Measurements from ENCODE around the gene PCSK1. TPM values are rescaled to one million over a fixed set of nuclear protein-coding genes. Genes with fewer than 3 reads are reported as not detected.

The PCSK1 gene
- total RNA-seq, 1 donor = 1.1 TPM

DNA sequence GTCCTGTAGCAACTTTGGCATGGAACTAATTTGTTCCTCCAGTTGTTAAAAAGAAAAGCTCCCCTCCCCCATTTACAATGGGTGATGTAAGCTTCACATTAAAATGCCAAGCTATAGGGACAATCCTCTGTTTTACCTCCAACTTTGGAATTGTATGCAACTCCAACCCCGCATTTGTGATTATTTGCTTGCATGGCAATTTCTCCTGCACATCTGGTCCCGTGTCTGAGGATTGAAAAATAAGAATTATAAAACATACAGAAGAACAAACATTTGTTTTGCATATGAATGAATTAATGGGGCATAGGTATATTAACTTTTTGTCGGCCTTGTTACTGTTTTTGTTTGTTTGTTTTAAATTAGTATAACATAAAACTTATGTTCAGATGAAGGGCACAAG, 17.2 kb downstream of the PCSK1 start:
- TF ChIP-seq, protein P1, sequence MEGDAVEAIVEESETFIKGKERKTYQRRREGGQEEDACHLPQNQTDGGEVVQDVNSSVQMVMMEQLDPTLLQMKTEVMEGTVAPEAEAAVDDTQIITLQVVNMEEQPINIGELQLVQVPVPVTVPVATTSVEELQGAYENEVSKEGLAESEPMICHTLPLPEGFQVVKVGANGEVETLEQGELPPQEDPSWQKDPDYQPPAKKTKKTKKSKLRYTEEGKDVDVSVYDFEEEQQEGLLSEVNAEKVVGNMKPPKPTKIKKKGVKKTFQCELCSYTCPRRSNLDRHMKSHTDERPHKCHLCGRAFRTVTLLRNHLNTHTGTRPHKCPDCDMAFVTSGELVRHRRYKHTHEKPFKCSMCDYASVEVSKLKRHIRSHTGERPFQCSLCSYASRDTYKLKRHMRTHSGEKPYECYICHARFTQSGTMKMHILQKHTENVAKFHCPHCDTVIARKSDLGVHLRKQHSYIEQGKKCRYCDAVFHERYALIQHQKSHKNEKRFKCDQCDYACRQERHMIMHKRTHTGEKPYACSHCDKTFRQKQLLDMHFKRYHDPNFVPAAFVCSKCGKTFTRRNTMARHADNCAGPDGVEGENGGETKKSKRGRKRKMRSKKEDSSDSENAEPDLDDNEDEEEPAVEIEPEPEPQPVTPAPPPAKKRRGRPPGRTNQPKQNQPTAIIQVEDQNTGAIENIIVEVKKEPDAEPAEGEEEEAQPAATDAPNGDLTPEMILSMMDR (IDR thresholded peaks at IDR 0.05; ENCODE audit: extremely low read depth, low read depth, low read length) = no peak
- Histone ChIP-seq H2AFZ (ENCODE audit: low read length) (no peak overlapping the region), H3K79me2 (ENCODE audit: insufficient read depth, low read length) (no peaks in the 10 kb centered on the region), H3K4me3 (ENCODE audit: insufficient read depth, low read length) (no peak overlapping the region), H3K4me1 (ENCODE audit: insufficient read depth, low read length) (no peaks in the 10 kb centered on the region), H3K4me2 (ENCODE audit: insufficient read depth, low read length) (no peak overlapping the region), H3K27me3 (ENCODE audit: insufficient read depth, low read length) (no peaks in the 10 kb centered on the region), H3K36me3 (ENCODE audit: insufficient read depth, low read length) (no peaks in the 10 kb centered on the region), H3K9me3 (ENCODE audit: low read depth, low read length) (no peaks in the 10 kb centered on the region), H4K20me1 (ENCODE audit: insufficient read depth, low read length) (no peaks in the 10 kb centered on the region), H3K27ac (ENCODE audit: low read depth, low read length) (no peak overlapping the region)
- DNase-seq (ENCODE audit: insufficient read length, low spot score, missing footprints) = no peak

DNA sequence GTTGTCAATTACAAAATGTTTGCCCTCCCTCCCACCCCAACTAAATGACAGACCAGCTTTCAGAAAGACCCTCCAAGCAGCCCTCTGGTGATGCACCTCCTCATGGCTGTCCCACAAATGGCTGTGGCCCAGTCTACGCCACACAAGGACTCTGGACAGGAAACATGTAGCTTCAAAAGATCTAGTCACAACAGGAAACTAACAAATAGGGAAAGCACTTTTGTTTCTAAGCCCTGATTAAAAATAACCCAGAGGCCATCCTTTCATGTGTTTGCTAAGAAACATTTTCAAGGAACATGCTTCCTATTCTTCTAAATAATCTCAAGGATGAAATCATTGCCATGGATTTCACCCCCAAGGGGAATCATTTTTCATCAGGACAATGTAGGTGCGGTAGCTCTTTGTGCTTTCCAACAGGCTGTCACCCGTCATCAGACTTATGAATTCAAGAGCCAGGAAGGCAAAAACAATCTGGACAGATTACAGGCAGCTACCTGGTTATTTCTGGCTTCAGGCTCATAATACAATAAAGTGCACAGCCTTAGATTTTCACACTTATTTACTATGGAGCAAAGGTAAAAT, 20.1 kb downstream of the PCSK1 start:
- peaks cover 27% of the 10 kb centered on the region for H3K4me1 ChIP-seq (ENCODE audit: insufficient read depth, low read length)
- no peak overlapping the region for H2AFZ ChIP-seq (ENCODE audit: low read length)
- H3K27me3 ChIP-seq (ENCODE audit: insufficient read depth, low read length) = no peaks in the 10 kb centered on the region
- no peaks in the 10 kb centered on the region for H3K36me3 ChIP-seq (ENCODE audit: insufficient read depth, low read length)
- no peak overlapping the region for H3K4me3 ChIP-seq (ENCODE audit: insufficient read depth, low read length)
- H4K20me1 ChIP-seq (ENCODE audit: insufficient read depth, low read length) = no peaks in the 10 kb centered on the region
- no peaks in the 10 kb centered on the region for H3K9me3 ChIP-seq (ENCODE audit: low read depth, low read length)
- peak; percentile 66 for DNase-seq (ENCODE audit: insufficient read length, low spot score, missing footprints)
- H3K27ac ChIP-seq (ENCODE audit: low read depth, low read length) = no peak overlapping the region
- no peak overlapping the region for H3K4me2 ChIP-seq (ENCODE audit: insufficient read depth, low read length)
- no peaks in the 10 kb centered on the region for H3K79me2 ChIP-seq (ENCODE audit: insufficient read depth, low read length)
- TF ChIP-seq, protein P1 (IDR thresholded peaks at IDR 0.05; ENCODE audit: extremely low read depth, low read depth, low read length) = no peak

DNA sequence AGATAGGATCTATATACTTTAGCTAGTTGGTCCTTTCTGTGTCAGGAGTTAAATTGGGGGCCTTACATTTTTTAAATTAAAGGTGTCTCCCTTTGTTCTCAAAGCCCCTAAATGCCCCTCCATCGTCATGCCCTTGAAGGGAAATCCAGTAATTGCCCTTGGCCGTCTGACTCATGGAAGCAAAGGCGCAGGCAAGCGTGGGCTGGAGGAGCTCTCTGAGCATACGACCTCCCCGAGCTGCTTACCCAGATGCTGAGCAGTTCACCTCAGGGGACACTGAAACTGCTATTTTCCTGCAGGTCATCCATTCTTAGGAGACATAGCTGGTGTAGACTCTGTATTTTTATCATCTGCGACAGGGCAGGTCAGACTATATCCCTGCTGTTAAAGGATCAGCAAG, 23.0 kb downstream of the PCSK1 start:
- Histone ChIP-seq H3K36me3 (ENCODE audit: insufficient read depth, low read length) (no peaks in the 10 kb centered on the region), H3K9me3 (ENCODE audit: low read depth, low read length) (no peaks in the 10 kb centered on the region), H3K4me2 (ENCODE audit: insufficient read depth, low read length) (peak overlapping the region; percentile 12), H3K4me3 (ENCODE audit: insufficient read depth, low read length) (no peak overlapping the region), H3K27ac (ENCODE audit: low read depth, low read length) (peak overlapping the region; percentile 67), H2AFZ (ENCODE audit: low read length) (no peak overlapping the region), H3K4me1 (ENCODE audit: insufficient read depth, low read length) (peaks cover 33% of the 10 kb centered on the region), H4K20me1 (ENCODE audit: insufficient read depth, low read length) (no peaks in the 10 kb centered on the region), H3K79me2 (ENCODE audit: insufficient read depth, low read length) (no peaks in the 10 kb centered on the region), H3K27me3 (ENCODE audit: insufficient read depth, low read length) (no peaks in the 10 kb centered on the region)
- TF ChIP-seq, protein P1 (IDR thresholded peaks at IDR 0.05; ENCODE audit: extremely low read depth, low read depth, low read length) = no peak
- DNase-seq (ENCODE audit: insufficient read length, low spot score, missing footprints) = peak; percentile 38

DNA sequence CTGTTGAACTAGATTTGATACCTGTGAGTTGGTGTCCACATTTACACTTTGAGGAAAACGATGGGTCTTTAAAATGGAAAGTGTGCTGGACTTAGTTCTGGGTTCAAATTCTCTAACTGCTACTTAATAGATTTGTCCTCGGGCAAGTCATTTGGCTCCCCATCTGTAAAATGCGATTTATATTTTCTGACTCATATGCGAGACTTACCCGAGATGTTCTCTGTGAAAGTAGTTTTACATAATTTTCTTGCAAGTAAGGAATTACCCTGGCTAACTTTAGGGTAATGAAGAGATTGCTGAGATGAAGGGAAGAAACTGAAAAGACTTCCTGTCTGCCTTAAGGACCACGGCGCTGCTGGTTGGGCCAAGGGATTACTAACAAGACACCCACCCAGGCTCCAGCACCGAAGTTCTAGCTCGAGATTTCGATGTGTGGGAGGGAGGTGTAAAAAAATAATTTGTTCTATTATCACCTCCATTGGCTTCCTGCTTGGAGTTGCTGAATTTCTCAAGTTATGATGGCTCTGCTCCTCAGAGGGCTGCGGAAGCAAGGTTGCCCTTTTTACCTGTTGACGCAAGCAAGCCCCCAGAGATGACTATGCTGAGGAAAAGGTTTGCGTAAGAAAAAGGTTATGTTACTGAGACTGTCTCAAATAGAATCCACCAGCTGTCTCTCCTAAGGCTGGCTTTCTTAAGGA, 24.1 kb downstream of the PCSK1 start:
- H3K4me3 ChIP-seq (ENCODE audit: insufficient read depth, low read length) = no peak overlapping the region
- H2AFZ ChIP-seq (ENCODE audit: low read length) = no peak overlapping the region
- H4K20me1 ChIP-seq (ENCODE audit: insufficient read depth, low read length) = no peaks in the 10 kb centered on the region
- no peaks in the 10 kb centered on the region for H3K79me2 ChIP-seq (ENCODE audit: insufficient read depth, low read length)
- H3K4me2 ChIP-seq (ENCODE audit: insufficient read depth, low read length) = peak overlapping the region; percentile 59
- H3K27ac ChIP-seq (ENCODE audit: low read depth, low read length) = peak overlapping the region; percentile 67
- H3K9me3 ChIP-seq (ENCODE audit: low read depth, low read length) = no peaks in the 10 kb centered on the region
- TF ChIP-seq, protein P1 (IDR thresholded peaks at IDR 0.05; ENCODE audit: extremely low read depth, low read depth, low read length) = no peak
- DNase-seq (ENCODE audit: insufficient read length, low spot score, missing footprints) = peak; percentile 13
- peaks cover 33% of the 10 kb centered on the region for H3K4me1 ChIP-seq (ENCODE audit: insufficient read depth, low read length)
- H3K27me3 ChIP-seq (ENCODE audit: insufficient read depth, low read length) = no peaks in the 10 kb centered on the region
- no peaks in the 10 kb centered on the region for H3K36me3 ChIP-seq (ENCODE audit: insufficient read depth, low read length)

Data from osteoblast (primary cell).